Measurements from ENCODE around the gene ZNF689.

Gene ZNF689

DNA sequence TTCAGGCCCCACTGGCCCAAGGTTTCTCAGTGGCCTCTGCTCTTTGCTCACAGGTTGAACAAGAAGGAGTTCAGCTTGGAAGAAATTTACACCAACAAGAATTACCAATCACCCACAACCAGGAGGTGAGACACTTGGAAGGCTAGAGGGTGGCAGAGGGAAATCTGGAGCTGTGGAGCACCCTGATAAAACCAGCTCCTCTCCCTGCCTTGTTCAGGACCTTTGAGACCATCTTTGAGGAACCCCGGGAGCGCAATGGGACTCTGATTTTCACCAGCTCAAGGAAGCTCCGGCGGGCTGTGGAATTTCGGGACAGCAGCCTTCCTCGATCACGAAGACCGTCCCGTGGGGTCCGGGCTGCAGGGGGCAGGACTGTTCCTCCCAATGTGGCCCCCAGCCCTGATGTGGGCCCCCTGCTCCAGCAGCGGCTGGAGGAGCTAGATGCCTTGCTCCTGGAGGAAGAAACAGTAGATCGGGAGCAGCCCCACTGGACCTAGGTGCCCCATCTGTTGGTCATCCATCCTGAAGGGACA, 45.7 kb upstream of the ZNF689 start:
- TF ChIP-seq, protein P1, sequence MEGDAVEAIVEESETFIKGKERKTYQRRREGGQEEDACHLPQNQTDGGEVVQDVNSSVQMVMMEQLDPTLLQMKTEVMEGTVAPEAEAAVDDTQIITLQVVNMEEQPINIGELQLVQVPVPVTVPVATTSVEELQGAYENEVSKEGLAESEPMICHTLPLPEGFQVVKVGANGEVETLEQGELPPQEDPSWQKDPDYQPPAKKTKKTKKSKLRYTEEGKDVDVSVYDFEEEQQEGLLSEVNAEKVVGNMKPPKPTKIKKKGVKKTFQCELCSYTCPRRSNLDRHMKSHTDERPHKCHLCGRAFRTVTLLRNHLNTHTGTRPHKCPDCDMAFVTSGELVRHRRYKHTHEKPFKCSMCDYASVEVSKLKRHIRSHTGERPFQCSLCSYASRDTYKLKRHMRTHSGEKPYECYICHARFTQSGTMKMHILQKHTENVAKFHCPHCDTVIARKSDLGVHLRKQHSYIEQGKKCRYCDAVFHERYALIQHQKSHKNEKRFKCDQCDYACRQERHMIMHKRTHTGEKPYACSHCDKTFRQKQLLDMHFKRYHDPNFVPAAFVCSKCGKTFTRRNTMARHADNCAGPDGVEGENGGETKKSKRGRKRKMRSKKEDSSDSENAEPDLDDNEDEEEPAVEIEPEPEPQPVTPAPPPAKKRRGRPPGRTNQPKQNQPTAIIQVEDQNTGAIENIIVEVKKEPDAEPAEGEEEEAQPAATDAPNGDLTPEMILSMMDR (IDR thresholded peaks at IDR 0.05; ENCODE audit: low read length, missing control alignments) = no peak
- no peak overlapping the region for H3K4me3 ChIP-seq (replicated peaks; ENCODE audit: low read depth, low read length)
- no peak for DNase-seq (ENCODE audit: low read depth)

DNA sequence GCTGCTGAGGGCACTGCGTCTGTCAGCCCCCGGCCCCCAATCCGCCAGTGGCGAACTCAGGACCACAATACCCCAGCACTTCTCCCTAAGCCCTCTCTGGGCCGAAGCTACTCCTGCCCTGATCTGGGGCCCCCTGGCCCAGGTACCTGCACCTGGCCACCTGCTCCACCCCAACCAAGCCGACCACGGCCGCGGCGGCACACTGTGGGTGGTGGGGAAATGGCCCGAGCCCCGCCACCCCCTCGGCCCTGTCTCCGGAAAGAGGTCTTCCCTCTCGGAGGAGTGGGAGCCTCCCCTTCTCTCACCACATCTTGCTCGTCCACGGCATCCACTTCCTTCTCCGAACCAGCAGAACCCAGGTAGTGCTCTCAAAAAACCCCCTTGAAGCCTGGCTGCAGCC, 44.7 kb upstream of the ZNF689 start:
- no peak for DNase-seq (ENCODE audit: low read depth)
- TF ChIP-seq, protein P1 (IDR thresholded peaks at IDR 0.05; ENCODE audit: low read length, missing control alignments) = no peak
- H3K4me3 ChIP-seq (replicated peaks; ENCODE audit: low read depth, low read length) = no peak overlapping the region

DNA sequence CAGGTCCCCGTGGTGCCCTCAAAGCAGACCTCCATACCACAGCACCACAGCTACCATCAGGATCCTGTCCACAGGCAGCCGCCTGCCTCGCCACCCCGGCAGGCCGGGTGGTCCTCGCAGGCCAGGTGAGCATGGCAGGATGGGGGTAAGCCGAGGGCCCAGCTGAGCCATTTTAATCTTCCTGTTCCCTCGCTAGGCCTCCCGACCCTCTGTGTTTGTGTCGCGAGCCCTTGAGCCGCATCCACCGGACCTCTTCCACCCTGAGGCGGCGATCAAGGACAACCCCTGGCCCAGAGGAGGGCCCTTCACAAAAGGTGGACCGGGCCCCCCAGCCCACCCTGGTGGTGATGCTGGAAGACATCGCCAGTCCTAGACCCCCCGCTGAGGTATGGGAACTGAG, 42.5 kb upstream of the ZNF689 start:
- TF ChIP-seq, protein P1 (IDR thresholded peaks at IDR 0.05; ENCODE audit: low read length, missing control alignments) = no peak
- no peak overlapping the region for H3K4me3 ChIP-seq (replicated peaks; ENCODE audit: low read depth, low read length)
- no peak for DNase-seq (ENCODE audit: low read depth)

DNA sequence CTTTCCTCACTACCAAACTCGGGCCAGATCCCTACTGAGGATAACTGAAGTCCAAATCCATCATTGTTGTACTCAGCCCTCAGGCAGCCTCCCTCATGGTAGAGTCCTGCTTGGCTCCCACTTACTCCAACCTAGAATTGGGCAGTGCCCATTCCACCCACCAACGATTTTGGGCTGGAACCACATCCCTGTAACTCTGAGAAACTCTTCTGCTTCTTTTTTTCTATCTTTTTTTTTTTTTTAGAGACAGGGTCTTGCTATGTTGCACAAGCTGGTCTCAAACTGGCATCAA, 41.8 kb upstream of the ZNF689 start:
- TF ChIP-seq, protein P1 (IDR thresholded peaks at IDR 0.05; ENCODE audit: low read length, missing control alignments) = no peak
- H3K4me3 ChIP-seq (replicated peaks; ENCODE audit: low read depth, low read length) = peak overlapping the region; percentile 94
- DNase-seq (ENCODE audit: low read depth) = no peak

DNA sequence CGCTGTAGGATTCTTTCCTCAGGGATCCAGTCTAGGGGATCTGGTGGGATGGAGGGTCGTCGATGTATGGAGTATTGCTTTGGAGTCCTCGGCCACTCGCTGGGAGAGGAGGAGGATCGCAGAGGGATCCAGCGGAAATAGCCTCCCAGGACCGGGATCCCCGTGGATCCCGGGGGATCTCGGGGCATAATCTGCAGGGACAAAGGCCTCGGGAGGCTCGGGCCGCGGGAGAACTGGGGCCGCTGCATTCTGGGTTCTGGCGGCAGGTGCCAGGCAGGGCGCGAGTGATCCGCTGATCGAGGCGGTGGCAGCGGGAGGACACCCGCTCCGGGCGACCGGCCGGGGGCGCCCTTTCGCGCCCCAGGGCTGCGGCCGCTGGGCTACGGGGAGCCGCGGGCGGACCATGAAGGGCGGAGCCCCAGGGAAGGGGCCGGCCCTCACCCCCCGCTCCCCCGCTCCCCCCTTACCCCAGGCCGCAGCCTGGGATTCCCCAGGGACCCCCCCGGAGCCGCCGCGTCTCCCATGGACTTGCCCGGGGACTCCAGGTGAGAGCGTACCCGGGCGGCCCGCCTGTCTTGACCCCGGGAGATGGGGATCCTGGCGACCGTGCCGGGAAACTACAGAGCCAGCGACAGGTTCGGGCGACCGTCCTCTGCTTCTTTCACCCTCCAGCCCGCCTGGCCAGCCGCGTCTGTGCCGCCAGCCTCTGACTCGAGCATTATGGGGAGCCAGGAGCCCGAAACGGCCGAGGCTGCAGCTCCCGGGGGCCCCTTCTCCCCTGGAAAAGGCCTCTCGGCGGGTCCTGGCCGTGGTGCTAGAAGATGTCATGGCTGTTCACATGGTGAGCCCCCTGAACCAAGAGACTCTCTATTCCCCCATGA, 41.2 kb upstream of the ZNF689 start:
- peak; percentile 68 for DNase-seq (ENCODE audit: low read depth)
- H3K4me3 ChIP-seq (replicated peaks; ENCODE audit: low read depth, low read length) = peak overlapping the region; percentile 94
- TF ChIP-seq, protein P1 (IDR thresholded peaks at IDR 0.05; ENCODE audit: low read length, missing control alignments) = peak; percentile 24

DNA sequence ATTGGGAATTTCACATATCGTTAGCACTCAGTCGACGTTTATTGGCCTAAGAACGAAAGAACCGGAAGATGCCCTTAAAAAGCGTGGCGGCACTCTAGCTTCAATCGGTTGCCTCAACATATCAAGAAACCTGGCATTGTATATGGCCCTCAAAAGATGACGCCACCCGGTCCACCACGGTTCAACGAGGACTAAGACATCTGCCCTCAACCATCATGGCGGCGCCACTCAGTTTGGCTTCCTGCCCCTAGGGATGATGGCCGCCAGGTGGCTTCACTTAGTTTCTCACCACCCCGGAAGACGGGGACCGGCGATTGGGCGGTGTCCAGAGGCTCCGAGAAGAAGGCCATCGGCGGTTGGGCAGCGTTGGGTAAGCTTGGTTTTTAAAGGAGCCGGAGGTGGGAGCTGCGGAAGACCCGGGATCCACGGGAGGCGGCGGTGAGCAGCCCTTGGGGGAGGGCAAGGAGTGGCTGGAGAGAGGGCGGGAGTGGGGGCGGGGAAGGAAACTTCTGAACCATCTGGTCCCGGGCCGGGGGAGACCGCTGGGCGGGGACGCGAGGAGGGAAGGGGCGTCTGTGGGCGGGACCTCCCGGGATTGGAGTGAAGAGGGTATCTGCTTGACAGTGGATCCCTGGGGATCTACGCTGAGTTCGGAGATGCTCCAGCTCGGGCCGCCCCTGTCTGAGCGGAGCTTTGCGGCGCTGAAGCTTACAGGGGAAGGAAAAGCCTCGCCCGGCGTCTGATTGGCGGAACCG, 40.4 kb upstream of the ZNF689 start, which contains the start of gene PRR14:
TSS of gene PRR14 (plus strand) at position 592 of the 755 bp plus-strand sequence. CDS start 686 bp downstream, outside the sequence.
- peak; percentile 100 for DNase-seq (ENCODE audit: low read depth)
- TF ChIP-seq, protein P1 (IDR thresholded peaks at IDR 0.05; ENCODE audit: low read length, missing control alignments) = peak; percentile 3
- H3K4me3 ChIP-seq (replicated peaks; ENCODE audit: low read depth, low read length) = peak within 1 kb of the TSS; percentile 94
